Calu3 (cell line): Measurements from ENCODE around the gene IL1RL1. TPM values are rescaled to one million over a fixed set of nuclear protein-coding genes. Genes with fewer than 3 reads are reported as not detected.

Experiments used
- Bru-seq: library from RNA; stranded (reverse); fragments of 400-500 nt; gene quantifications from one replicate; lab custom pipeline; 2021; lab: Mats Ljungman, UMichigan
- BruChase-seq, 2 experiments: library from RNA; stranded (reverse); fragments of 400-500 nt; gene quantifications; one replicate each; lab custom pipeline; 2021; lab: Mats Ljungman, UMichigan
- BruUV-seq: library from RNA; stranded (reverse); fragments of 400-500 nt; replicated peaks from 2 replicates; lab custom pipeline; 2021; lab: Mats Ljungman, UMichigan
- CTCF ChIA-PET: fragments of 300-600 bp; sonication (Branson Sonifier 250); formaldehyde crosslinking; loops from one replicate; lab custom pipeline; 2022; ENCODE audit warnings: antibody characterized with exemption; lab: Charles Lee
- DNase-seq: peaks from one replicate; pipeline ENCODE4 v3.0.0; 2022
- H3K27ac Mint-ChIP-seq: one replicate; pipeline ENCODE4 v1.8.0; 2022; ENCODE audit warnings: mixed read lengths; ENCODE audit not compliant: unreplicated experiment
- H3K27me3 Mint-ChIP-seq: one replicate; pipeline ENCODE4 v1.8.0; 2022; ENCODE audit warnings: mixed read lengths; ENCODE audit not compliant: unreplicated experiment
- H3K36me3 Mint-ChIP-seq: one replicate; pipeline ENCODE4 v1.8.0; 2022; ENCODE audit warnings: mild to moderate bottlenecking, moderate library complexity, mixed read lengths; ENCODE audit not compliant: insufficient read depth, unreplicated experiment
- H3K4me1 Mint-ChIP-seq: one replicate; pipeline ENCODE4 v1.8.0; 2022; ENCODE audit warnings: mild to moderate bottlenecking, low read depth, mixed read lengths; ENCODE audit not compliant: unreplicated experiment
- H3K4me3 Mint-ChIP-seq: one replicate; pipeline ENCODE4 v1.8.0; 2022; ENCODE audit warnings: mild to moderate bottlenecking, low read depth, moderate library complexity, mixed read lengths; ENCODE audit not compliant: unreplicated experiment
- H3K9me3 Mint-ChIP-seq: one replicate; pipeline ENCODE4 v1.8.0; 2022; ENCODE audit warnings: low read depth, mixed read lengths; ENCODE audit not compliant: unreplicated experiment
- intact Hi-C: fragments of 100-400 bp; cut with micrococcal nuclease; formaldehyde crosslinking; loops from one replicate; pipeline ENCODE4 v1.10.0; 2022; ENCODE audit not compliant: unreplicated experiment
- long read RNA-seq: library from polyadenylated mRNA; stranded (forward); transcript quantifications from one replicate; pipeline ENCODE4 v2.0.0, GENCODE V29; 2022
- total RNA-seq: library from RNA; stranded (reverse); gene quantifications from 2 replicates; pipeline ENCODE4 v1.2.3, GENCODE V29; 2022
- TF ChIP-seq, protein P1 (sequence below): fragments of 200-600 bp; IDR thresholded peaks from one replicate; pipeline ENCODE4 v1.8.0; 2022; ENCODE audit warnings: antibody characterized with exemption; ENCODE audit not compliant: unreplicated experiment

Gene IL1RL1
- total RNA-seq (0.22 TPM in 1 of 2 replicates, not detected in the other), Bru-seq, nascent RNA (percentile 7 among the genes with signal in this experiment), BruChase-seq, experiment 1, labeled RNA remaining after a 6-hour chase (percentile 8 among the genes with signal in this experiment), BruChase-seq, experiment 2, labeled RNA remaining after a 2-hour chase (percentile 5 among the genes with signal in this experiment)
- long read RNA-seq, result 0 reads

- Mint-ChIP-seq H3K9me3 (no peaks in the 10 kb centered on the region), H3K36me3 (peaks cover 3% of the 10 kb centered on the region), H3K4me1 (no peaks in the 10 kb centered on the region), H3K27ac (no peak within 1 kb of the TSS), H3K4me3 (no peak within 1 kb of the TSS), H3K27me3 (peaks cover 19% of the 10 kb centered on the region)
- CTCF ChIA-PET, result no interaction called here
- TF ChIP-seq, protein P1, sequence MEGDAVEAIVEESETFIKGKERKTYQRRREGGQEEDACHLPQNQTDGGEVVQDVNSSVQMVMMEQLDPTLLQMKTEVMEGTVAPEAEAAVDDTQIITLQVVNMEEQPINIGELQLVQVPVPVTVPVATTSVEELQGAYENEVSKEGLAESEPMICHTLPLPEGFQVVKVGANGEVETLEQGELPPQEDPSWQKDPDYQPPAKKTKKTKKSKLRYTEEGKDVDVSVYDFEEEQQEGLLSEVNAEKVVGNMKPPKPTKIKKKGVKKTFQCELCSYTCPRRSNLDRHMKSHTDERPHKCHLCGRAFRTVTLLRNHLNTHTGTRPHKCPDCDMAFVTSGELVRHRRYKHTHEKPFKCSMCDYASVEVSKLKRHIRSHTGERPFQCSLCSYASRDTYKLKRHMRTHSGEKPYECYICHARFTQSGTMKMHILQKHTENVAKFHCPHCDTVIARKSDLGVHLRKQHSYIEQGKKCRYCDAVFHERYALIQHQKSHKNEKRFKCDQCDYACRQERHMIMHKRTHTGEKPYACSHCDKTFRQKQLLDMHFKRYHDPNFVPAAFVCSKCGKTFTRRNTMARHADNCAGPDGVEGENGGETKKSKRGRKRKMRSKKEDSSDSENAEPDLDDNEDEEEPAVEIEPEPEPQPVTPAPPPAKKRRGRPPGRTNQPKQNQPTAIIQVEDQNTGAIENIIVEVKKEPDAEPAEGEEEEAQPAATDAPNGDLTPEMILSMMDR, result no peak
- BruUV-seq, result no TSS peak
- intact Hi-C loops, result no loop called here
- DNase-seq, result no peak
Observed at GRCh38 chr2:102310964-102311640, at the start of gene IL1RL1. Gene IL1RL1, plus strand, starts transcription at chr2:102311563. Its CDS starts 26,702 bp downstream, at chr2:102338265.

GRCh38 chr2:102262216-102263129, 48.9 kb upstream of the IL1RL1 start:
- Mint-ChIP-seq H3K4me1 (peaks cover 13% of the 10 kb centered on the region), H3K4me3 (no peak overlapping the region), H3K27me3 (no peaks in the 10 kb centered on the region), H3K9me3 (no peaks in the 10 kb centered on the region), H3K27ac (no peak overlapping the region), H3K36me3 (no peaks in the 10 kb centered on the region)
- intact Hi-C loops, result no loop called here
- TF ChIP-seq, protein P1, result no peak
- CTCF ChIA-PET, result no interaction called here
- no peak for DNase-seq
- BruUV-seq, result no TSS peak

GRCh38 chr2:102264952-102265351, 46.4 kb upstream of the IL1RL1 start:
- Mint-ChIP-seq H3K36me3 (no peaks in the 10 kb centered on the region), H3K4me3 (no peak overlapping the region), H3K4me1 (no peaks in the 10 kb centered on the region), H3K27me3 (no peaks in the 10 kb centered on the region), H3K9me3 (no peaks in the 10 kb centered on the region), H3K27ac (no peak overlapping the region)
- TF ChIP-seq, protein P1, result no peak
- no TSS peak for BruUV-seq
- no peak for DNase-seq
- intact Hi-C loops, result no loop called here
- CTCF ChIA-PET, result no interaction called here

DNA sequence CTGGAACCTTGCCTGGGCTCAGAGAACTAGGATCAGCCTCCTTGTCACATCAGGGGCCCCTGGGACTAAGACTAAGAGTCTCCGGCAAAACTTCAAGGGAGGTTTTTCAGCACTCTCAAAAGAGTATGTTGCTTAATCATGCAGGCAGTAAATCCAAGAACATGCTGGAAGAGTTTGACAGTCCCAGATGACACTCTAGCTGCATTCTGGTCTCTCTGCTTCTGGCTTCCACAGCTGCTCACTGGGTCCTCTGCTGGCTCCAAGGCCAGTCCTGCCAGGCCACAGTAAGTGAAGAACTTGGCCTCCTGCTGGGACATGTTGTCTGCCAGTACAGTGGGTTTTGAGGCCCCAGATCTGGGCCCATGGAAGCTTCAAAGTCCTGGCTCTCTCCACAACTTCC, 45.2 kb upstream of the IL1RL1 start:
- no peak for DNase-seq
- H3K9me3 Mint-ChIP-seq, result no peaks in the 10 kb centered on the region
- TF ChIP-seq, protein P1, result no peak
- CTCF ChIA-PET, result no interaction called here
- H3K4me3 Mint-ChIP-seq, result no peak overlapping the region
- no peaks in the 10 kb centered on the region for H3K4me1 Mint-ChIP-seq
- H3K27ac Mint-ChIP-seq, result no peak overlapping the region
- BruUV-seq, result no TSS peak
- no peaks in the 10 kb centered on the region for H3K27me3 Mint-ChIP-seq
- intact Hi-C loops, result no loop called here
- H3K36me3 Mint-ChIP-seq, result no peaks in the 10 kb centered on the region
